PC-3 (cell line): Measurements from ENCODE around the gene LRRC53. TPM values are rescaled to one million over a fixed set of nuclear protein-coding genes. Genes with fewer than 3 reads are reported as not detected.

Source experiments
- ATAC-seq: fragments of 200-7000 bp; cut with Tn5 transposase; 2 replicates; pipeline ENCODE4 v1.9.1; 2020; ENCODE audit warnings: mild to moderate bottlenecking, moderate library complexity
- BruUV-seq: library from RNA; stranded (reverse); fragments of 400-500 nt; replicated peaks from 2 replicates; lab custom pipeline; 2021; lab: Mats Ljungman, UMichigan
- CTCF ChIA-PET: fragments of 300-600 bp; sonication (Branson Sonifier 250); formaldehyde crosslinking; loops from one replicate; lab custom pipeline; 2022; ENCODE audit warnings: antibody characterized with exemption; lab: Charles Lee
- POLR2A ChIA-PET: fragments of 300-600 bp; sonication (Branson Sonifier 250); formaldehyde crosslinking; loops from one replicate; lab custom pipeline; 2022; ENCODE audit warnings: antibody characterized with exemption; ENCODE audit not compliant: unreplicated experiment; lab: Charles Lee
- DNase-seq: peaks from one replicate; pipeline ENCODE4 v3.0.0-alpha.2; 2015
- H2AFZ ChIP-seq: fragments of 300-600 bp; sonication (generic); 2 replicates; pipeline ENCODE4 v1.6.0; 2016; ENCODE audit warnings: antibody characterized with exemption, low read length
- H3F3A ChIP-seq: fragments of 300-600 bp; sonication (generic); one replicate; pipeline ENCODE4 v1.6.0; 2017; ENCODE audit warnings: antibody characterized with exemption, low read length, control low read depth, mild to moderate bottlenecking; ENCODE audit not compliant: unreplicated experiment
- H3K27ac ChIP-seq: fragments of 300-600 bp; sonication (generic); 2 replicates; pipeline ENCODE4 v1.5.1; 2016; ENCODE audit warnings: mild to moderate bottlenecking, low read length
- H3K27me3 ChIP-seq: fragments of 300-600 bp; sonication (generic); 2 replicates; pipeline ENCODE4 v1.6.1; 2016; ENCODE audit warnings: low read length, mixed read lengths
- H3K36me3 ChIP-seq: fragments of 300-600 bp; sonication (generic); 2 replicates; pipeline ENCODE4 v1.6.1; 2016; ENCODE audit warnings: low read depth, mixed run types, low read length, mixed read lengths
- H3K4me1 ChIP-seq: fragments of 300-600 bp; sonication (generic); 2 replicates; pipeline ENCODE4 v1.5.1; 2016; ENCODE audit warnings: low read length; ENCODE audit not compliant: insufficient read depth
- H3K4me2 ChIP-seq: fragments of 300-600 bp; sonication (generic); 2 replicates; pipeline ENCODE4 v1.6.0; 2016; ENCODE audit warnings: low read length
- H3K4me3 ChIP-seq: fragments of 300-600 bp; sonication (generic); 2 replicates; pipeline ENCODE4 v1.5.1; 2016; ENCODE audit warnings: mild to moderate bottlenecking, low read length, mixed read lengths
- H3K79me2 ChIP-seq: fragments of 300-600 bp; sonication (generic); 2 replicates; pipeline ENCODE4 v1.6.1; 2017; ENCODE audit warnings: low read length, mixed read lengths
- H3K9ac ChIP-seq: fragments of 300-600 bp; sonication (generic); 2 replicates; pipeline ENCODE4 v1.6.0; 2016; ENCODE audit warnings: mild to moderate bottlenecking, low read length
- H3K9me2 ChIP-seq: fragments of 300-600 bp; sonication (generic); replicated peaks from 2 replicates; pipeline ENCODE4 v1.6.1; 2016; ENCODE audit warnings: mixed run types, low read length, mixed read lengths
- H3K9me3 ChIP-seq: fragments of 300-600 bp; sonication (generic); 2 replicates; pipeline ENCODE4 v1.6.1; 2016; ENCODE audit warnings: low read length, mixed read lengths
- H4K20me1 ChIP-seq: fragments of 300-600 bp; sonication (generic); 2 replicates; pipeline ENCODE4 v1.6.1; 2016; ENCODE audit warnings: low read length, mixed read lengths
- CTCF ChIP-seq: fragments of 300-600 bp; sonication (generic); conservative IDR thresholded peaks from 2 replicates; pipeline ENCODE4 v1.5.1; 2017; ENCODE audit warnings: antibody characterized with exemption, low read depth, mild to moderate bottlenecking, low read length
- EZH2 ChIP-seq: fragments of 300-600 bp; sonication (generic); IDR thresholded peaks from one replicate; pipeline ENCODE4 v1.6.1; 2017; ENCODE audit warnings: antibody characterized with exemption, mild to moderate bottlenecking, low read length; ENCODE audit not compliant: unreplicated experiment
- EZH2phosphoT487 ChIP-seq: fragments of 300-600 bp; sonication (generic); IDR thresholded peaks from 2 replicates; pipeline ENCODE4 v1.6.1; 2018; ENCODE audit warnings: mild to moderate bottlenecking, antibody characterized with exemption, low read length, borderline replicate concordance
- intact Hi-C: fragments of 100-400 bp; cut with micrococcal nuclease; formaldehyde crosslinking; loops from 2 replicates; pipeline ENCODE4 v1.9.0; 2023
- total RNA-seq: library from RNA; depleted of rRNA; stranded (reverse); fragments of >200 nt; gene quantifications from 2 replicates; pipeline ENCODE4 v1.2.3, GENCODE V29; 2014

Gene LRRC53
- total RNA-seq, 1 experiment from 2014 or later, result not detected

- ChIA-PET POLR2A (no interaction called here), CTCF (no interaction called here)
- H2AFZ ChIP-seq, result no peak overlapping the region
- H3K4me1 ChIP-seq, result no peaks in the 10 kb centered on the region
- peaks cover 53% of the 10 kb centered on the region; the same call in 1 of the 2 replicates for H3K27me3 ChIP-seq
- H3F3A ChIP-seq, result no peaks in the 10 kb centered on the region
- ATAC-seq (no peak), DNase-seq (no peak)
- no peaks in the 10 kb centered on the region for H3K9me3 ChIP-seq
- H3K27ac ChIP-seq, result no peak overlapping the region
- no peak overlapping the region for H3K9ac ChIP-seq
- H3K36me3 ChIP-seq, result no peaks in the 10 kb centered on the region
- H3K4me2 ChIP-seq, result no peak overlapping the region
- TF ChIP-seq EZH2phosphoT487, result no peak
- TF ChIP-seq CTCF, result no peak
- no peak for TF ChIP-seq EZH2
- no peaks in the 10 kb centered on the region for H4K20me1 ChIP-seq
- H3K79me2 ChIP-seq, result no peaks in the 10 kb centered on the region
- intact Hi-C loops, result no loop called here
- H3K9me2 ChIP-seq, result no peaks in the 10 kb centered on the region
- no TSS peak for BruUV-seq
- H3K4me3 ChIP-seq, result no peak overlapping the region
Observed at GRCh38 chr1:74485622-74486021, 26.8 kb downstream of the LRRC53 start.

DNA sequence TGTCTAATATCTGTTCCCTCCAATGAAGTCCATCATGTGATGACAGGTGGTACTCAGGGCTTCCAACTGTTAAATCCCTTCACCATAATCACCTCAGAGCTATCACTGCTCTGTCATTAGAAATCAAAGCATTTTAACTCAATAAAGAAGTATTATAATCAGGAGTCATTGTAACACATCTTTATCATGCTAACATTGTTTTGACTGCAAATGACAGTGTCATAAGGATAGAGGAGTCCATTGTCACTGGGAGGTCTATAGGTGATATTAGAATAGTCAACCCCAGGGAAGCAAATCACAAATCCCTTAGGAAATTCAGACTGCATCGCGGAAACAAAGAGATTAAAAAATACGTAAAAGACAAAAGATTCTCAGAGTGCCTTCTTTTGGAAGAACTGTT lies 30.8 kb downstream of the LRRC53 start:
- H4K20me1 ChIP-seq, result no peaks in the 10 kb centered on the region
- H3K27me3 ChIP-seq, result peaks cover 50% of the 10 kb centered on the region; the same call in 1 of the 2 replicates
- no peaks in the 10 kb centered on the region for H3K9me2 ChIP-seq
- intact Hi-C loops, result no loop called here
- BruUV-seq, result no TSS peak
- ChIA-PET CTCF (no interaction called here), POLR2A (no interaction called here)
- no peak for DNase-seq
- no peak overlapping the region for H2AFZ ChIP-seq
- H3K9ac ChIP-seq, result no peak overlapping the region
- H3K4me1 ChIP-seq, result no peaks in the 10 kb centered on the region
- TF ChIP-seq EZH2 (no peak), EZH2phosphoT487 (no peak), CTCF (no peak)
- H3K4me3 ChIP-seq, result no peak overlapping the region
- H3F3A ChIP-seq, result no peaks in the 10 kb centered on the region
- no peak overlapping the region for H3K27ac ChIP-seq
- ATAC-seq, result no peak
- H3K36me3 ChIP-seq, result no peaks in the 10 kb centered on the region
- H3K4me2 ChIP-seq, result no peak overlapping the region
- no peaks in the 10 kb centered on the region for H3K79me2 ChIP-seq
- no peaks in the 10 kb centered on the region for H3K9me3 ChIP-seq

GRCh38 chr1:74480068-74480467 lies 32.3 kb downstream of the LRRC53 start:
- no peak for TF ChIP-seq EZH2phosphoT487
- no peak for TF ChIP-seq CTCF
- TF ChIP-seq EZH2, result no peak
- BruUV-seq, result no TSS peak
- H3F3A ChIP-seq, result no peaks in the 10 kb centered on the region
- ChIA-PET POLR2A (no interaction called here), CTCF (no interaction called here)
- no peaks in the 10 kb centered on the region for H3K9me3 ChIP-seq
- intact Hi-C loops, result no loop called here
- H3K9ac ChIP-seq, result no peak overlapping the region
- no peak for ATAC-seq
- H4K20me1 ChIP-seq, result no peaks in the 10 kb centered on the region
- H2AFZ ChIP-seq, result no peak overlapping the region
- H3K4me3 ChIP-seq, result no peak overlapping the region
- H3K9me2 ChIP-seq, result no peaks in the 10 kb centered on the region
- no peaks in the 10 kb centered on the region for H3K36me3 ChIP-seq
- H3K4me2 ChIP-seq, result no peak overlapping the region
- no peak overlapping the region for H3K27ac ChIP-seq
- no peaks in the 10 kb centered on the region for H3K4me1 ChIP-seq
- H3K79me2 ChIP-seq, result no peaks in the 10 kb centered on the region
- H3K27me3 ChIP-seq, result peaks cover 55% of the 10 kb centered on the region; the same call in 1 of the 2 replicates
- no peak for DNase-seq
